NB4 (cell line): ENCODE data around the gene AMER1.

ENCODE experiments used
- POLR2A ChIP-seq: IDR thresholded peaks from 2 replicates; pipeline ENCODE4 v1.6.1; 2011; ENCODE audit warnings: mild to moderate bottlenecking; ENCODE audit not compliant: insufficient read length; ENCODE audit errors: extremely low read depth
- TF ChIP-seq, protein P1 (sequence below): IDR thresholded peaks from one replicate; pipeline ENCODE4 v1.5.1; 2012; ENCODE audit warnings: low read depth, low read length

DNA sequence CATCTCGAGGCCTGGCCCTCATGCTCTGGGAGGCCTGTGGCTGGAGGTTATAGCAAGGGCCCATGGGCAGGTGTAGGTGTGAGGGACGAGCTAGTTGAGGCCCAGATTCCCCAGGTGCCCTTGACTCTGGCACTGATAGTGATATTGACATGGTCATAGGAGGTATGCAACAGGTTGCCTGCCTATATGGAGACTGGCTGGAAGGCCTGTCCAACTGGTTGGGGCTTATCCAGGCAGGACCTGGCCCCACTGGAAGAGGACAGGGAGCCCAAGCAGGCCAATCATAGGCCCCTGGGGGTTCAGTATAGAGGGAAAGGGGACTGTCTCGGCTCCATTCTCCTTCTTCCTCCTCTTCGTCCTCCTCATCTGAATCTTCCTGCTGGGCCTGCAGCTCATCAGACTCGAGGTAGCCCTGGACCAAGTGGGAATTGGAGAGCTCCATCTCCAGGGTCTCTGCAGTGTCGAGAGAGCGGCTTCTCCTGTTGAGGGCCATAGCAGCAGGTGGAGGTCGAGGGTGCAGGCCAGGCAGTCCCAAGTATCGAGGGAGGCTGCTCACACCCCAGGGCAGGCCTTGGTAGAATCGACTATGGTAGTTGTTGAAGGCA is 15.3 kb downstream of the AMER1 start:
- TF ChIP-seq, protein P1, sequence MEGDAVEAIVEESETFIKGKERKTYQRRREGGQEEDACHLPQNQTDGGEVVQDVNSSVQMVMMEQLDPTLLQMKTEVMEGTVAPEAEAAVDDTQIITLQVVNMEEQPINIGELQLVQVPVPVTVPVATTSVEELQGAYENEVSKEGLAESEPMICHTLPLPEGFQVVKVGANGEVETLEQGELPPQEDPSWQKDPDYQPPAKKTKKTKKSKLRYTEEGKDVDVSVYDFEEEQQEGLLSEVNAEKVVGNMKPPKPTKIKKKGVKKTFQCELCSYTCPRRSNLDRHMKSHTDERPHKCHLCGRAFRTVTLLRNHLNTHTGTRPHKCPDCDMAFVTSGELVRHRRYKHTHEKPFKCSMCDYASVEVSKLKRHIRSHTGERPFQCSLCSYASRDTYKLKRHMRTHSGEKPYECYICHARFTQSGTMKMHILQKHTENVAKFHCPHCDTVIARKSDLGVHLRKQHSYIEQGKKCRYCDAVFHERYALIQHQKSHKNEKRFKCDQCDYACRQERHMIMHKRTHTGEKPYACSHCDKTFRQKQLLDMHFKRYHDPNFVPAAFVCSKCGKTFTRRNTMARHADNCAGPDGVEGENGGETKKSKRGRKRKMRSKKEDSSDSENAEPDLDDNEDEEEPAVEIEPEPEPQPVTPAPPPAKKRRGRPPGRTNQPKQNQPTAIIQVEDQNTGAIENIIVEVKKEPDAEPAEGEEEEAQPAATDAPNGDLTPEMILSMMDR: no peak
- TF ChIP-seq POLR2A: no peak
